ENCODE measurements around the gene LRRC32.

DNA sequence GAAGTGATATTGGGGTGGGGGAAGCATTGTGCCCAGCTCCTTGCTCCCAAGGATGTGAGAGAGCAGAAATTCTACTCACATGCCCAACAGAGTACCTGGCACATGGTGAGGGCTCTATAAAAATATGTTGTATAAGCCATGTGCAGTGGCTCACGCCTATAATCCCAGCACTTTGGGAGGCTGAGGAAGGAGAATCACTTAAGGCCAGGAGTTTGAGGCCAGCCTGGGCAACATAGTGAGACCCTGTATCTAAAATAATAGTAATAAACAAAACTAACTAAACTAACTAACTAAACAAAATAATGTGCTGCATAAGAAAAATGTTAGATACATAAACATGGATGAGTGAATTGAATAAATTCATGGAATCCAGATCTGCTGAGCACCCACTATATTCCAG is 33.2 kb upstream of the LRRC32 start:
- TF ChIP-seq, protein P1, sequence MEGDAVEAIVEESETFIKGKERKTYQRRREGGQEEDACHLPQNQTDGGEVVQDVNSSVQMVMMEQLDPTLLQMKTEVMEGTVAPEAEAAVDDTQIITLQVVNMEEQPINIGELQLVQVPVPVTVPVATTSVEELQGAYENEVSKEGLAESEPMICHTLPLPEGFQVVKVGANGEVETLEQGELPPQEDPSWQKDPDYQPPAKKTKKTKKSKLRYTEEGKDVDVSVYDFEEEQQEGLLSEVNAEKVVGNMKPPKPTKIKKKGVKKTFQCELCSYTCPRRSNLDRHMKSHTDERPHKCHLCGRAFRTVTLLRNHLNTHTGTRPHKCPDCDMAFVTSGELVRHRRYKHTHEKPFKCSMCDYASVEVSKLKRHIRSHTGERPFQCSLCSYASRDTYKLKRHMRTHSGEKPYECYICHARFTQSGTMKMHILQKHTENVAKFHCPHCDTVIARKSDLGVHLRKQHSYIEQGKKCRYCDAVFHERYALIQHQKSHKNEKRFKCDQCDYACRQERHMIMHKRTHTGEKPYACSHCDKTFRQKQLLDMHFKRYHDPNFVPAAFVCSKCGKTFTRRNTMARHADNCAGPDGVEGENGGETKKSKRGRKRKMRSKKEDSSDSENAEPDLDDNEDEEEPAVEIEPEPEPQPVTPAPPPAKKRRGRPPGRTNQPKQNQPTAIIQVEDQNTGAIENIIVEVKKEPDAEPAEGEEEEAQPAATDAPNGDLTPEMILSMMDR (conservative IDR thresholded peaks at IDR 0.05 in 1 of 2, IDR thresholded peaks at IDR 0.05 in 1 of 2; ENCODE audit: low read depth in 1 of 2, low read length in 2 of 2), result no peak
- no peak for TF ChIP-seq EZH2 (IDR thresholded peaks at IDR 0.05; ENCODE audit: low read length, missing control alignments)
